Peyer's patch (tissue), 4 donors: ENCODE results near the gene CARD10. TPM values are rescaled to one million over a fixed set of nuclear protein-coding genes. Genes with fewer than 3 reads are reported as not detected.

Experiments
- DNase-seq, 3 donors: peaks; one replicate each; pipeline ENCODE4 v3.0.0-alpha.2; 2017 to 2019
- H3K27ac ChIP-seq, 4 donors: fragments of 200-600 bp; sonication (generic); one replicate each; pipeline ENCODE4 v1.5.1; 2016 to 2019
- H3K27me3 ChIP-seq, 2 donors: fragments of 200-600 bp; sonication (generic); one replicate each; pipeline ENCODE4 v1.5.1; 2019
- H3K36me3 ChIP-seq, 3 donors: fragments of 200-600 bp; sonication (generic); one replicate each; pipeline ENCODE4 v1.5.1; 2016 to 2019
- H3K4me1 ChIP-seq, 4 donors: fragments of 200-600 bp; sonication (generic); one replicate each; pipeline ENCODE4 v1.5.1; 2016 to 2019
- H3K4me3 ChIP-seq, 4 donors: fragments of 200-600 bp; sonication (generic); 1 replicate in 3 of 4; 2 replicates in 1 of 4; pipeline ENCODE4 v1.5.1; 2016 to 2019; ENCODE audit warnings: mild to moderate bottlenecking in 1 of 4
- H3K9me3 ChIP-seq, 4 donors: fragments of 200-600 bp; sonication (generic); one replicate each; pipeline ENCODE4 v1.5.1; 2016 to 2019; ENCODE audit warnings: mild to moderate bottlenecking in 1 of 4
- POLR2A ChIP-seq, 2 donors: fragments of 450-650 bp; IDR thresholded peaks; one replicate each; pipeline ENCODE4 v1.5.1; 2017; ENCODE audit warnings: antibody characterized with exemption in 2 of 2, mild to moderate bottlenecking in 2 of 2, moderate library complexity in 2 of 2
- total RNA-seq, 4 donors: library from RNA; depleted of rRNA; stranded (reverse); fragments of >200 nt; gene quantifications; one replicate each; pipeline ENCODE4 v1.1.0, GENCODE V29; 2016
- TF ChIP-seq, protein P1 (sequence below), 6 experiments: fragments of 450-650 bp in 4 of 6; fragments of 200-600 bp in 2 of 6; sonication (generic) in 1 of 6; IDR thresholded peaks; one replicate each; pipeline ENCODE4 v1.5.1; 2017 to 2019; ENCODE audit warnings: antibody characterized with exemption in 6 of 6, mild to moderate bottlenecking in 3 of 6, moderate library complexity in 1 of 6

Gene CARD10
- total RNA-seq, 4 donors from 2014 or later, result 74.3 to 142 (median 123) TPM

DNA sequence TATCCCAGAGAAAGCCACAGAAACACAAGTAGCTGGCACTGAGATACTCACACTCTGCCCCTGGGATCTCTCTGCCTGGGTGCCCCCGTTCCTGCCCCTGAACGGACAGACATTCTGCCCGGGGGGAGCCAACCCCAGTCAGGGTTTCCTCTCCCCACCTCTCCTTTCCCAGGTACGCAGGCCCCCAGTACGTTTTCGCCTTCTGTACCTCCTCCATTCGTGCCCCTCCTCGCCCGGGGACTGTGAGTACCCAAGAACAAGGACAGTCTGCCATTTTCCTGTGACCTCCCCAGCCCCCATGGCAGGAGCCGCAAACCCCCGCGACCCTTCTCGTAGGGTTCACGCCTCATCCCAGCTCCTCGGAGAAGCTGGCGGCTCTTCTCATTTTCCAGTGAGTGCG is 62.9 kb downstream of the CARD10 start:
- Histone ChIP-seq H3K27ac (no peak overlapping the region), H3K4me1 (peaks cover 0 to 13% (median 3%) of the 10 kb centered on the region in 4 donors), H3K27me3 (no peaks in the 10 kb centered on the region), H3K4me3 (no peak overlapping the region), H3K36me3 (no peaks in the 10 kb centered on the region), H3K9me3 (no peaks in the 10 kb centered on the region)
- TF ChIP-seq, protein P1, sequence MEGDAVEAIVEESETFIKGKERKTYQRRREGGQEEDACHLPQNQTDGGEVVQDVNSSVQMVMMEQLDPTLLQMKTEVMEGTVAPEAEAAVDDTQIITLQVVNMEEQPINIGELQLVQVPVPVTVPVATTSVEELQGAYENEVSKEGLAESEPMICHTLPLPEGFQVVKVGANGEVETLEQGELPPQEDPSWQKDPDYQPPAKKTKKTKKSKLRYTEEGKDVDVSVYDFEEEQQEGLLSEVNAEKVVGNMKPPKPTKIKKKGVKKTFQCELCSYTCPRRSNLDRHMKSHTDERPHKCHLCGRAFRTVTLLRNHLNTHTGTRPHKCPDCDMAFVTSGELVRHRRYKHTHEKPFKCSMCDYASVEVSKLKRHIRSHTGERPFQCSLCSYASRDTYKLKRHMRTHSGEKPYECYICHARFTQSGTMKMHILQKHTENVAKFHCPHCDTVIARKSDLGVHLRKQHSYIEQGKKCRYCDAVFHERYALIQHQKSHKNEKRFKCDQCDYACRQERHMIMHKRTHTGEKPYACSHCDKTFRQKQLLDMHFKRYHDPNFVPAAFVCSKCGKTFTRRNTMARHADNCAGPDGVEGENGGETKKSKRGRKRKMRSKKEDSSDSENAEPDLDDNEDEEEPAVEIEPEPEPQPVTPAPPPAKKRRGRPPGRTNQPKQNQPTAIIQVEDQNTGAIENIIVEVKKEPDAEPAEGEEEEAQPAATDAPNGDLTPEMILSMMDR (IDR thresholded peaks at IDR 0.05), result no peak
- TF ChIP-seq POLR2A (IDR thresholded peaks at IDR 0.05), result no peak
- no peak for DNase-seq

DNA sequence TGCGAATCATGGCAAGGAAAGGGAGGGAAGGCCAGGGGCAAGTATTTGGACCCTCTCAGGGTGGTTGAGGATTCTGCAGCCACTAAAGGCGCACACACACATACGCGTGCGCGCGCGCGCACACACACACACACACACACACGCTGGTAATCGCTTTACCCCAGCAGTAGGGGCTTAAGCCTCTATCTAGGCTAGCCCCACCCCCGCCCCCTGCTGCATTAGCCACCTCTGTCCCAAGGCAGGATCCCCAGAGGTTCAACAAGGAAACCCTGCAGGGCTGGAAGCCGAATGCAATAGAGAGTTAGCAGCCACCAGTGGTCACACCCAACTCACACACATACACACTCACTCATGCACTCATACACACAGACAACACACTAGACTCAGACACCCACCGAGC is 63.3 kb downstream of the CARD10 start:
- Histone ChIP-seq H3K27ac (no peak overlapping the region), H3K4me1 (peaks cover 0 to 13% (median 3%) of the 10 kb centered on the region in 4 donors), H3K9me3 (no peaks in the 10 kb centered on the region), H3K36me3 (no peaks in the 10 kb centered on the region), H3K4me3 (no peak overlapping the region), H3K27me3 (no peaks in the 10 kb centered on the region)
- DNase-seq, result no peak
- TF ChIP-seq, protein P1 (IDR thresholded peaks at IDR 0.05), result no peak
- no peak for TF ChIP-seq POLR2A (IDR thresholded peaks at IDR 0.05)

DNA sequence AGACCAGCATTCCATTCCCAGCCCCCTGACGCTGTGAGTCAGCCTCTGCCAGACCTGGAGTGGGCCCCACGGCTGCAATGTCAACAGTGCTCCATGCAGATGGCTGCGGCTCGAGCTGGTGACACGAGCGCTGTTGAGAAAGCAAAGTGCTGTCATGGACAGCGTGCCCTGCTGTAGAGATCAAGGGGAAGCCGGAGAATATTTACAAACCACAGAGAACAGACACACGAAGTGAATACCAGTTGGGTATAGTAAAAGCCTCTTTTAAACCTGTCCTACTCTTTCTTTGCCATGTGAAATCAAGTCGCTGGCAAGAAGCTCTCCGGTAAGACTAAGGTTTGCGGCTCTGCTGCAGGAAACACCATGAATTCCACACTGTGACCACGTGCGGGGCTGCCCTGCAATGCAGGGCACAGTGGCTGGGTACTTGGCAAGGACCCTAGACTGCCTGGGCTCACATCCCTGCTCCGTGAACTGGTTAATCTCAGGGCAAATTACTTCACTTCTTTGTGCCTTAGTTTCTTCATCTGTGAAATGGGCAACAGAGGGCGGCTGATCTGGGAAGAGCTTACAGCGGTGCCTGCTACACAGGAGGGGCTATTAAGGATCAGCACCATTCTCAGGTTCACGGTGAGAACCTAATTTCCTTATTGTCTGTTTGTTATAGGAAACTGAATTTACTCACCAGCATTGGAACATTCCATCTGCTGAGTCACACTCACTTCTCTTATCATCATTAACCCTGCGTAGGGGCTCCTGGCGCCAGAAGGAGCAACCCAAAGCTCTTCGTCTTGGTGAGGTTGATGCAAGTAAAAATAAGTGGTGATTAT is 64.1 kb downstream of the CARD10 start:
- no peak for DNase-seq
- H3K36me3 ChIP-seq, result no peaks in the 10 kb centered on the region
- TF ChIP-seq, protein P1 (IDR thresholded peaks at IDR 0.05), result no peak
- no peak for TF ChIP-seq POLR2A (IDR thresholded peaks at IDR 0.05)
- H3K4me3 ChIP-seq, result no peak overlapping the region
- H3K9me3 ChIP-seq, result no peaks in the 10 kb centered on the region
- no peak overlapping the region for H3K27ac ChIP-seq
- H3K27me3 ChIP-seq, result no peaks in the 10 kb centered on the region
- H3K4me1 ChIP-seq, result peaks cover 0 to 13% (median 3%) of the 10 kb centered on the region in 4 donors

DNA sequence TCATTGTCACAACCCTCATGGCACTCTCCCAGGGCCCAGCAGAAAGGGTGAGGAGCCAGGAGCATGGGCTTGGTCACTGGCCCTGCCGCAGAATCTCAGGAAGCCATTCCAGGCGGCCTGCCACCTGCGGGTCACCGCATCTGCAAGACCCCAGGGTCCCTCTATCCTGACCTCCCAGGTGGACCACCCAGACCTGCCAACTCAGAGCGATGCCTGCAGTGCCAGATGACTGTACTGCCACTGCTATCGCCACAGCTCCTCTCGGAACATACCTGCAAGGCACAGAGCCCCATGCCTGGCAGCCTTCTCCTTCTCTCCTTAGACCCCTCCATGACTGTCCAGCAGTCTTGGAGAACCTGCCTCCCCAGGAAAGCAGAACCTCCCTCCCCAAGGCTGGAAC is 65.5 kb downstream of the CARD10 start:
- no peaks in the 10 kb centered on the region for H3K9me3 ChIP-seq
- no peaks in the 10 kb centered on the region for H3K27me3 ChIP-seq
- H3K4me1 ChIP-seq, result peaks cover 0 to 9% (median 3%) of the 10 kb centered on the region in 4 donors
- H3K4me3 ChIP-seq, result no peak overlapping the region
- TF ChIP-seq, protein P1 (IDR thresholded peaks at IDR 0.05), result no peak
- TF ChIP-seq POLR2A (IDR thresholded peaks at IDR 0.05), result no peak
- no peak overlapping the region for H3K27ac ChIP-seq
- no peak for DNase-seq
- no peaks in the 10 kb centered on the region for H3K36me3 ChIP-seq

DNA sequence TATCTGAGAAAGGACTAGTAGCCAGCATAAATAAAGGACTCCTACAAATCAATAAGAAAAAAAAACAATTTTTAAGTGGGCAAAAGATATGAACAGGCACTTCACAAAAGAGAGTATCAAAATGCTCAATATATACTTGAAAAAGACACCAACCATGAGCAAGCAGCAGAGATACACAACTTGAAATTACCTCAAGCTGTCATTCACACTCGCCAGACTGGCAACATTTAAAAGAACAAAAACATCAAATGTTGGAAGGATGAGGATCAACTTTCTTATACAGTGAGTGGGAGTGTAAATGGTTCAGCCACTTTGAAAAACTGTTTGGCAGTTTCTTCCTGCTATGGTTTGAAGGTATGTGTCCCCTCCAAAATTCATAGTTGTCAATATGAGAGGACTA is 68.0 kb downstream of the CARD10 start:
- TF ChIP-seq POLR2A (IDR thresholded peaks at IDR 0.05), result no peak
- TF ChIP-seq, protein P1 (IDR thresholded peaks at IDR 0.05), result no peak
- Histone ChIP-seq H3K36me3 (no peaks in the 10 kb centered on the region), H3K9me3 (no peaks in the 10 kb centered on the region), H3K4me1 (peaks cover 0 to 9% (median 0%) of the 10 kb centered on the region in 4 donors), H3K27ac (no peak overlapping the region), H3K4me3 (no peak overlapping the region), H3K27me3 (no peaks in the 10 kb centered on the region)
- DNase-seq, result no peak
